NCI-H69 (cell line): ENCODE data around the gene SENP6.

ENCODE experiments used
- DNase-seq: peaks from one replicate; lab custom pipeline; 2025; lab: John Stamatoyannopoulos, UW

Gene SENP6

GRCh38 chr6:75748743-75749538, 147.3 kb downstream of the SENP6 start, which contains the start of gene MYO6:
Gene MYO6, plus strand, starts transcription at chr6:75749239. Its CDS starts 68,309 bp downstream, at chr6:75817548.
- DNase-seq = peak; percentile 93

- DNase-seq = no peak
Observed at GRCh38 chr6:75751443-75751842, 149.8 kb downstream of the SENP6 start.

- DNase-seq = no peak
Observed at GRCh38 chr6:75752365-75752764, 150.7 kb downstream of the SENP6 start.

- no peak for DNase-seq
Observed at GRCh38 chr6:75755704-75756103, 154.0 kb downstream of the SENP6 start.

- DNase-seq = no peak
Observed at GRCh38 chr6:75757295-75757694, 155.6 kb downstream of the SENP6 start.

- no peak for DNase-seq
Observed at GRCh38 chr6:75758061-75758460, 156.4 kb downstream of the SENP6 start.

GRCh38 chr6:75759207-75759606, 157.5 kb downstream of the SENP6 start:
- DNase-seq = no peak

GRCh38 chr6:75760320-75760719, 158.6 kb downstream of the SENP6 start:
- no peak for DNase-seq

- DNase-seq = peak; percentile 49
Observed at GRCh38 chr6:75761489-75761888, 159.8 kb downstream of the SENP6 start.

GRCh38 chr6:75762063-75762462, 160.4 kb downstream of the SENP6 start:
- peak; percentile 95 for DNase-seq

- DNase-seq = no peak
Observed at GRCh38 chr6:75766387-75766786, 164.7 kb downstream of the SENP6 start.
